HG03457 (cell line): Measurements from ENCODE around the gene PKP4.
"Not testable (repeated sequence)": the region's sequence is repeated elsewhere in the genome, so short reads cannot be mapped to it uniquely, and the experiment has no call there.

Experiments
- ATAC-seq: cut with Tn5 transposase; IDR thresholded peaks from one replicate; pipeline ENCODE4 v1.9.1; 2021; ENCODE audit warnings: moderate number of reproducible peaks; ENCODE audit not compliant: unreplicated experiment

PKP4 gene

GRCh38 chr2:158671360-158672245 is 214.9 kb downstream of the PKP4 start:
- no peak for ATAC-seq

- no peak for ATAC-seq
Observed at GRCh38 chr2:158676295-158676694, 219.5 kb downstream of the PKP4 start.

GRCh38 chr2:158676696-158677095 is 219.9 kb downstream of the PKP4 start:
- no peak for ATAC-seq

GRCh38 chr2:158677542-158677941 is 220.8 kb downstream of the PKP4 start:
- ATAC-seq: no peak

GRCh38 chr2:158681816-158682215 is 225.1 kb downstream of the PKP4 start:
- no peak for ATAC-seq

- ATAC-seq: no peak
Observed at GRCh38 chr2:158685646-158686045, 228.9 kb downstream of the PKP4 start.

- no peak for ATAC-seq
Observed at GRCh38 chr2:158686210-158686691, 229.5 kb downstream of the PKP4 start.

GRCh38 chr2:158687315-158687714 is 230.6 kb downstream of the PKP4 start:
- ATAC-seq: no peak

- no peak for ATAC-seq
Observed at GRCh38 chr2:158688721-158689120, 232.0 kb downstream of the PKP4 start.

- no peak for ATAC-seq
Observed at GRCh38 chr2:158689391-158689790, 232.6 kb downstream of the PKP4 start.

- no peak for ATAC-seq
Observed at GRCh38 chr2:158690823-158691222, 234.1 kb downstream of the PKP4 start.

- ATAC-seq: no peak
Observed at GRCh38 chr2:158691619-158692018, 234.9 kb downstream of the PKP4 start.

GRCh38 chr2:158692372-158693103 is 235.8 kb downstream of the PKP4 start:
- no peak for ATAC-seq

GRCh38 chr2:158693476-158693875 is 236.7 kb downstream of the PKP4 start:
- ATAC-seq: no peak

GRCh38 chr2:158695305-158695704 is 238.6 kb downstream of the PKP4 start:
- ATAC-seq: no peak

- not testable (repeated sequence) for ATAC-seq
Observed at GRCh38 chr2:158695744-158696143, 239.0 kb downstream of the PKP4 start.

- no peak for ATAC-seq
Observed at GRCh38 chr2:158699323-158699722, 242.6 kb downstream of the PKP4 start.

- no peak for ATAC-seq
Observed at GRCh38 chr2:158701101-158701500, 244.3 kb downstream of the PKP4 start.

GRCh38 chr2:158702740-158703139 is 246.0 kb downstream of the PKP4 start:
- ATAC-seq: no peak

GRCh38 chr2:158704724-158705465 is 248.1 kb downstream of the PKP4 start:
- ATAC-seq: not testable (repeated sequence)
